ENCODE data around the gene HOXA9.

HOXA9 gene

DNA sequence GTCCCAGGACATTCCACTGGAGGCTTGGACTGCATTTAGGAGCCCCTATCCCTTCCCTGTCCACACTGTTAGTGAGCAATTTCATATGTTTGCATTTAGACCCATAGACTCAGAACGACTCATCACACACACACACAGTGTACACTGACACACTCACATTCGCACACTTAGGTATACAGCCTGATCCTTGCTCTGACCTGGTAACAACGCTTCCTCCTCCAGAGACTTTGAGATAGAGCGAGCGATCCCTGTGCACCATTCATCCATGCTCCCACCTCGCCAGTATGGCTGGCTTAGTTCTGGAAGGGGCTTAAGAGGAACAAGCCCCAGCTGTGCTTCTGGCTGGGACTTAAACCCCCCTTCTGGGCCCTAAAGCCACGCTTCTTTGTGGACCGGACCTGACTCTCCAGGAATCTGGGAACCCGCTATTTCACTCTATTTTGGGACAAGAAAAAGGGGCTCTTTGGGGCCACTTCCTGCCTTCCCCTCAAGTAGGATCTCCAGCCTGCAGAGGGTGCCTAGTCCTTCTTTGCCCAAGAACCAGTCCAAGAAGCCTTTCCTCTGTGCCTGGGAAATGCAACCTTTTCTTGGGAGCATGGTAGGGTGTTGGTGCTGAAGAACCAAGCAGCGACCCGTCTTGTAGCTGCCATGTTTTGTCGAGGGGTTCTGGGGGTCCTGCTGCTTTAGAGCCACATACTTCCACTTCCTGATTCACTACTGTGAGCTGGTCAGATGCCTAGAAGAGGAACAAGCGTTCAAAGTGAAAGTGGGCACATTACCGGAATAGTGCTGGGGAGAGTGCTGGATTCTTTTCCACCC lies 35.6 kb upstream of the HOXA9 start:
- peak; percentile 73 to 74 for DNase-seq

- peak; percentile 52 to 68 for DNase-seq
These were observed 34.8 kb upstream of the HOXA9 start, which contains the start of gene HOXA13 for GRCh38 chr7:27199849-27200760. Gene HOXA13 (minus strand): TSS chr7:27200091. CDS start chr7:27200077, 14 bp downstream.

GRCh38 chr7:27198871-27199801 lies 33.8 kb upstream of the HOXA9 start:
- DNase-seq, result no peak

GRCh38 chr7:27198138-27198841 lies 33.0 kb upstream of the HOXA9 start:
- no peak for DNase-seq

- DNase-seq, result no peak
These were observed 32.1 kb upstream of the HOXA9 start for GRCh38 chr7:27197137-27198042.

DNA sequence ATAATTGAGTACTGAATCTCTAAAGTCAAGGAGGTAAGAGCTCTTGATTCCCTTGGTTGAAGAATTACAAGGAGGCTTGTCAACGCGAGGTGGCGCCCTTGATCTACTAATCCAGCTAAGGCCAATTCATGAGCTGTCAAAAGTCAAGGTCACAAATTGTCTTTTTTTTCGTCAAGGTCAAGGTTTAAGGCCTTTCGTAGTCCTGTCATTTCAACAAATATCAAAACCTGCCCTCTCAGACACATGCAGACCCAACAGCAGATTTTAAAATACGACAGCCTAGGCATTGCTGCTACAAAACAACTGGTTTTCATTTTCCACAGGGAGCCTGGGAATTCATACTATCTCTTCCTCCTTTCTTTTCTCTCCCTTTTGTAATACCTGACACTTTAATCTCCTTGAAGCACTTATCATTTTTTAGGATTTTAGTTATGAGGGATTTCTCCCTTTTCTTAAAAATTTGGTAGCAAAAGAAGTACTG lies 31.0 kb upstream of the HOXA9 start:
- peak; percentile 88 to 90 for DNase-seq

DNA sequence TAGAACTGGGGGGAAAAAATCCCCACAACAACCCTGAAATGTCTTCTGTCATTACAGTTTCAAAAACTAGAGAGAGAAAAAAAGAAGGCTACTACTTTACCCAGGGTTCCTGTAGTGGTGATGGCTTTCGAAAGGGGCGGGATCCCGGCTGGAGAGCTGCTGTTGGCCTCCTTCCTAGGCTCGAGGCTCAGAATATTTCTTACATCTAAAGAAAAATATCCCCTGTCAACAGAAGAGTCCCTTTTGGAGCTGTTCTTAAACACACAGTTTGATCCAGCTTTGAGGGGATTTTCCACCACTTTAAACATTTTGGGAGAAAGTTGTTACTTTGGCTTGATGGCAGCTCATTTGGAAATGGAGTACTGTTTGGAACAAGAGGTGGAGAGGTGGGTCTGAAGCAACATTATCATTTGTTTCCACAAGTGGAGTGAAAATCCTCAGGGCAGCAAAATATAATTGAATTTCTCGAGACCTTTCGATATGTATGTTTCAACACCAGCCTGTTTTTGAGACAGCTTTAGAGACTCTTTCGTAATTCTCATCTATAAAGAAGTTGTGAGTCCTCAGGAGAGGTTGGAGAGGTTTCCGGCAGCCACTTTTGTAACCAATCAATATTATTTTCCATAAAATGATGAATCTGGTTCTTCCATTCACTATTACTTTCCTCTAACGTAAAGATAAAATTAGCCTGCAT lies 29.5 kb upstream of the HOXA9 start:
- no peak for DNase-seq

- DNase-seq, result no peak
These were observed 28.6 kb upstream of the HOXA9 start for GRCh38 chr7:27194002-27194352.

DNA sequence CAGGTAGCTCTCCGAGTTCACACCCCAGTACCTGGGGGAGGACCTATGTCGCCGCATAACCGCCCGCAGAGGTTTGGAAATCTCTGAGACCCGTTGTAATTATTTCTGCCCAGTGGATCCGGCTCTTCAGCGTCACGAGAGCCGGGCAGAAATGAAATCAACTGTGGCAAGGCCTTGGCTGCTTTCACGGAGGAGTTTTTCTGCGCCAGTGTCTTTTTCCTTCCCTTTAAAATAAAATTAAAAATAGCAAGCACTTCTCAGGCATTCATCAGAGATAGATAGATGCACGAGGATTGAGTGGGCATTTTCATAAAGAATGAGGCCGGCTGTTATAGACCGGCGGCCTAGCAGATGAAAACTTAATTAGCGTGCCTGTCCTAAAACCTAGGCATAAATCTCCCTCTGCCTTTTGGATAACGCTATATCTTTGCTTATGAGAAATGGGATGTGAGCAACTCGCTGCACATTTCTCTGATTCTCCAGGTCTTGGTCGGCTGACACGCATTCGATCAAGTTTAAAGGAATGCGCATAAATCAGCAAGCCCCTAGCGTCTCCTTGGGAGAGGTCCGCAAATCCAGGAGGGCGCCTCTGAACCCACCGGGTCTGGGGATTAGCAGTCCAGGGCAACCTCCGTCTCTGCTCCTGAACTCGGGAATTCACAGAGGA lies 28.1 kb upstream of the HOXA9 start:
- no peak for DNase-seq

DNA sequence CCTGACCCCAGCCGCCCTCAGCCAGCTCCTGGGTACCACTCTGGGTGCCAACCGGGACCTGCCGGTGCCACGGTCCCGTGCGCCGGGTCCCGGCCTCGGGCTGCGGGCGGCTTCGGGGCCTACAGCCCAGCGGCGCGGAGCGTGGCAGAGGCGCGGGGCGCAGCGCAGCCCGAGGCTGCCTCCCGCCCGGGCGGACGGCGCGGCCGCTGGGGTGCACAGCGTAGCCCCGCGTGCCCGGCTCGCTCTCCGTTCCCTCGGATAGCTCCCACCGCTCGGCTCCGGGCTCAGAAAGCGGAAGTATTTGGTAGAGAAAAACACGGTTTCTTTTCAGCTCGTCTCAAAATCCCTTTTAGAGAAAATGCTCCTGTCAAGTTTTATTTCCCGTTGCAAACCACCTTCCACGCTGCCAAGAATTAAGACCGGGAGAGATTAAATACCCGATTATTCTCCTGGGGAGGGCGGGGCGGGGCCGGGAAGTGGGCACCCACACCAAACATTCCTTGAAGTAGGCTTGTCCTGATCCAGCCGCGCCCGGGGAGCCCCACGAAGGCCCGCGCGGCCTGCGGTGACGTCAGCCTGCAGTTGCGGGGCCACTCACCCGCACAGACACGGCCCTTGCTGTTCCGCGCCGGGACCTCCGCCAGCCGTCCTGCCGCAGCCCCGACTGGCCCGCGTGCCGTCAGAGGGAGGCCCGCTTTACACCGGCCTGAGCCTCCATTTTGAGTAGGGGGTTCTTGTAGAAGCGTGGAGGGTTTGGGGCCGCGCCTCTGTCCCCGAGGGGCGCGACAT lies 27.4 kb upstream of the HOXA9 start:
- DNase-seq, result peak; percentile 65 to 86

DNA sequence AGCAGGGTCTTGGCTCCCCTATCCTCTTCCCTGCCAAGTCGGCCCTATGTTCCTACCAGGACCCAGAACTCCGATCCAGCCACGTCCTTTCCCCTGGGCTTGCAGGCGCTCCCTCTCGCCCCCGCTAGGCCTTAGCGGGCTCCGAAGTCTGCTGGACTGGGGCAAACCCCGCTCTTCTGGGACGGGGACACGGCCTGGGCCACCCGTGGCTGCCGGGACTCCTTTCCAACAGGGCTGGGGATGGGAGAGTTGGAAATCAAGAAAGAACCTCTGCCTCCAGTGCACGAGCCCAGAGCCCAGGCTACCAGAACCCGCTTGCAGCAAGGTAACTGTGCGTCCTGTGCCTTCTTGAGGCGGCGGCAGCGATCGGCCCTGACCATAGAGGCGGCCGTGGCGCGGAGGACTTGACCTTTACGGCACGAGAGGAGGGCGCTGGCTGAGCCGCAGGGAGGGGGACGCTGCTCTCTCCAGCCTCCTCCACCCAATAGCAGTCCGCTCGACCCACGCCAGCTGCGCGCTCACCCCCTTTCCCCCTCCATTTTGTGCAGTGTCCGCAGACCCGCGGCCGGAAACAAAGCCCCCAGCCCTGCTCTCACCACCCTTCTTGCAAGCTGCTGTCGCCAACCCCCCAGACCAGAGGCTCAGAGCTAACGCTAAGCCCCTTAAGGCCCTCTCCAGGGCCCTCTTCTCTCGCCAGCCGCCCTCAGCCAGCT lies 26.7 kb upstream of the HOXA9 start:
- no peak for DNase-seq

- DNase-seq, result no peak
These were observed 25.9 kb upstream of the HOXA9 start for GRCh38 chr7:27191161-27191731.

GRCh38 chr7:27189997-27190748 lies 24.8 kb upstream of the HOXA9 start:
- no peak for DNase-seq

GRCh38 chr7:27189295-27189996 lies 24.1 kb upstream of the HOXA9 start:
- no peak for DNase-seq

DNA sequence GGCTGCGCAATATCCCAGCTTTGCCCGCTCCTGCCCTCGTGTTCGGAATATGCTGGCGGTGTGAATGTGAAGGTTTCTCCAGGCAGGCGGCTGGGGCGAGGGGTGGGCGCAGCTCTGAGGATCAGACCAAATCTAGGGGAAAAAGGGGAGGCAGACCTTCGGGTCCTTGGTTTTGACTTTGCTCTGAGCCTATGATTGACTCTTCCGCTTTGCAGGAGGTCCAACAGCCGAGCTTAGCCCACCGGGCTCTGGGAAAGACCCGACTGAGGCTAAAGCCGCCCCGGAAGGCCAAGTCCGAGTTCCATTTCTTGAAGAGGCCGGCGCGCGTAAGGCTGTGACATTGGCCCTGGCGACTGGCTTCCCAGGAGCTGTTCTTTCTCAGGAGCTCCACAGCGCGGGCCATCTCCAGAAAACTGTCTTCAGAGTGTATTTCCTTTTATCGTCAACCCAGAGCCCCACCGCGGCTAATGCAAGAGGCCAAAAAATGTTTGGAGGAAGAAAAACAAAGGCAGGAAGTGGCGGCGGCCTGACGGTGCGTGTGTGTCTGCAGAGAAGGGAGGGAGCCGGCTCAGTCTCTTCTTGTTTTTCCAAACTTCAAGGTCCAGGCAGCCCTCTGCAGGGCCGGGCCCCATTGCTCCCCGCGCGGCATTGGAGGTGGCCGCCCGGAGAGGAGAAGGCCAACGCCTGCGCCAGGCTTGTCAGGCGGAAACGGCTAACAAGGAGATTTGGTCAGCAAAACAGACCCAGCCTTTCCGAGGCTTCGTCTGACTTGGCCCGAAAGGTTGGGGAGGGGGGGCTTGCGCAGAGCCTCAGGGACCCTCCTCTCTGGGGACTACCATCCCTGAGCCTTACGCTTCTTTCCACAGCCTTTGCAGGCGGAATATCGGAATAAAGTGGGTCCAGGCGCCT lies 23.3 kb upstream of the HOXA9 start:
- peak; percentile 72 to 79 for DNase-seq

Data from Kasumi-1 (cell line).